Stimulated activated CD8-positive, alpha-beta memory T cell treated with anti-CD3 and anti-CD28 coated beads, Interleukin-7, amount 100 ng/mL, for 4 hours (primary cell): ENCODE data around the gene ZNF267.
"Not testable (repeated sequence)": the region's sequence is repeated elsewhere in the genome, so short reads cannot be mapped to it uniquely, and the experiment has no call there.

ENCODE experiments used
- DNase-seq, 2 donors: peaks; one replicate each; pipeline ENCODE4 v3.0.0-alpha.2; 2020; ENCODE audit warnings: low read depth in 2 of 2

Gene ZNF267

GRCh38 chr16:31879937-31880321 lies 6.3 kb downstream of the ZNF267 start:
- no peak for DNase-seq

GRCh38 chr16:31880322-31880979 lies 6.8 kb downstream of the ZNF267 start:
- peak in 1 of 2 donors; percentile 33 for DNase-seq

- no peak for DNase-seq
Measured at GRCh38 chr16:31886227-31886626, 12.6 kb downstream of the ZNF267 start.

- no peak for DNase-seq
Measured at GRCh38 chr16:31888735-31889134, 15.1 kb downstream of the ZNF267 start.

- DNase-seq, result not testable (repeated sequence)
Measured at GRCh38 chr16:31892111-31892510, 18.5 kb downstream of the ZNF267 start.

- DNase-seq, result no peak
Measured at GRCh38 chr16:31893824-31894223, 20.2 kb downstream of the ZNF267 start.

- no peak for DNase-seq
Measured at GRCh38 chr16:31897283-31897682, 23.7 kb downstream of the ZNF267 start.

- no peak for DNase-seq
Measured at GRCh38 chr16:31899505-31899904, 25.9 kb downstream of the ZNF267 start.

GRCh38 chr16:31904571-31904970 lies 31.0 kb downstream of the ZNF267 start:
- DNase-seq, result not testable (repeated sequence)

- DNase-seq, result no peak
Measured at GRCh38 chr16:31913668-31914067, 40.1 kb downstream of the ZNF267 start.

- DNase-seq, result no peak
Measured at GRCh38 chr16:31916056-31916488, 42.5 kb downstream of the ZNF267 start.

GRCh38 chr16:31920373-31920772 lies 46.8 kb downstream of the ZNF267 start:
- DNase-seq, result no peak

- DNase-seq, result not testable (repeated sequence)
Measured at GRCh38 chr16:31951806-31952205, 78.2 kb downstream of the ZNF267 start.

- not testable (repeated sequence) for DNase-seq
Measured at GRCh38 chr16:31952206-31952605, 78.6 kb downstream of the ZNF267 start.

GRCh38 chr16:31956221-31956620 lies 82.6 kb downstream of the ZNF267 start:
- DNase-seq, result not testable (repeated sequence)

- peak in 1 of 2 donors; percentile 11 for DNase-seq
Measured at GRCh38 chr16:31960186-31960910, 86.7 kb downstream of the ZNF267 start.
